Body of pancreas (tissue), 4 donors: ENCODE measurements around the gene SLC41A1.

Source experiments
- POLR2A ChIP-seq, 3 donors: fragments of 450-650 bp; IDR thresholded peaks; one replicate each; pipeline ENCODE4 v1.6.1; 2016; ENCODE audit warnings: antibody characterized with exemption in 3 of 3, mild to moderate bottlenecking in 2 of 3
- TF ChIP-seq, protein P1 (sequence below), 7 experiments: fragments of 450-650 bp in 4 of 7; fragments of 200-600 bp in 3 of 7; sonication (generic) in 3 of 7; IDR thresholded peaks; one replicate each; pipeline ENCODE4 v1.5.1; 2016 to 2019; ENCODE audit warnings: antibody characterized with exemption in 7 of 7

DNA sequence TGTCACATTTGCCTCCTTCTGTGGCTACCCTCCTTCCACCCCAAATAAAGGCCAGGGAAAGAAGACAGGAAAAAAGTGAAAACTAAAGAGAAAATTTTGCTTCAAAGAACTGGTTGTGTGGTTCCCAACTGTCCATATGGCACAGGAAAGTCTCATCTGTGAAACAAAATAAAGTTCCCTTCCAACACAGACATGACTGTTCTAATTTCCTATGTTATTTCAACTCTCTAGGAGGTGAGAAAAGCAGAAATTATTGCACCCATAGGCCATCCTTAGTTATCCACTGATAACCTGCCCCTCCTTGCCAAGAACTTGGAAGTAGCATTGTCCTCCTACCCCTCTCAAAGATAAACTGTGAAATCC lies 29.6 kb downstream of the SLC41A1 start:
- TF ChIP-seq POLR2A (IDR thresholded peaks at IDR 0.05), result no peak
- TF ChIP-seq, protein P1, sequence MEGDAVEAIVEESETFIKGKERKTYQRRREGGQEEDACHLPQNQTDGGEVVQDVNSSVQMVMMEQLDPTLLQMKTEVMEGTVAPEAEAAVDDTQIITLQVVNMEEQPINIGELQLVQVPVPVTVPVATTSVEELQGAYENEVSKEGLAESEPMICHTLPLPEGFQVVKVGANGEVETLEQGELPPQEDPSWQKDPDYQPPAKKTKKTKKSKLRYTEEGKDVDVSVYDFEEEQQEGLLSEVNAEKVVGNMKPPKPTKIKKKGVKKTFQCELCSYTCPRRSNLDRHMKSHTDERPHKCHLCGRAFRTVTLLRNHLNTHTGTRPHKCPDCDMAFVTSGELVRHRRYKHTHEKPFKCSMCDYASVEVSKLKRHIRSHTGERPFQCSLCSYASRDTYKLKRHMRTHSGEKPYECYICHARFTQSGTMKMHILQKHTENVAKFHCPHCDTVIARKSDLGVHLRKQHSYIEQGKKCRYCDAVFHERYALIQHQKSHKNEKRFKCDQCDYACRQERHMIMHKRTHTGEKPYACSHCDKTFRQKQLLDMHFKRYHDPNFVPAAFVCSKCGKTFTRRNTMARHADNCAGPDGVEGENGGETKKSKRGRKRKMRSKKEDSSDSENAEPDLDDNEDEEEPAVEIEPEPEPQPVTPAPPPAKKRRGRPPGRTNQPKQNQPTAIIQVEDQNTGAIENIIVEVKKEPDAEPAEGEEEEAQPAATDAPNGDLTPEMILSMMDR (IDR thresholded peaks at IDR 0.05), result no peak
